ENCODE results near the gene PCDH8. TPM values are rescaled to one million over a fixed set of nuclear protein-coding genes. Genes with fewer than 3 reads are reported as not detected.

PCDH8 gene
- total and polyA plus RNA-seq, 2 of the 4 experiments (the other 2 are of a cell fraction) = not detected

- DNase-seq = no peak
- POLR2A ChIA-PET (ENCODE audit: unreplicated experiment) = no interaction called here
- Histone ChIP-seq H3K18ac (ENCODE audit: low read depth, low read length) (no peak overlapping the region), H2AFZ (replicated peaks; ENCODE audit: low read length, poor library complexity) (no peak overlapping the region), H2BK5ac (ENCODE audit: low read depth, low read length, poor library complexity, severe bottlenecking) (no peak overlapping the region), H2AK9ac (replicated peaks; ENCODE audit: low read depth, low read length, poor library complexity) (no peak overlapping the region), H3K4me2 (ENCODE audit: low read depth, low read length) (no peak overlapping the region), H3K4ac (ENCODE audit: low read depth, low read length) (no peak overlapping the region), H4K91ac (ENCODE audit: insufficient read depth, low read depth, low read length) (no peak overlapping the region), H3K9me1 (ENCODE audit: insufficient read depth, low read length) (no peaks in the 10 kb centered on the region), H3K14ac (replicated peaks; ENCODE audit: low read depth, low read length) (no peak overlapping the region), H3K9me3 (ENCODE audit: control insufficient read depth, insufficient read depth, low read length) (no peaks in the 10 kb centered on the region), H3K36me3 (ENCODE audit: control insufficient read depth, insufficient read depth, low read length) (no peaks in the 10 kb centered on the region), H3K27me3 (ENCODE audit: control insufficient read depth, insufficient read depth, low read length) (no peaks in the 10 kb centered on the region), H3K23ac (ENCODE audit: low read depth, low read length) (no peak overlapping the region), H4K20me1 (ENCODE audit: insufficient read depth, low read length) (no peaks in the 10 kb centered on the region), H3K9ac (ENCODE audit: low read depth, low read length) (no peak overlapping the region), H3K4me1 (ENCODE audit: control insufficient read depth, insufficient read depth, low read length) (no peaks in the 10 kb centered on the region), H2AK5ac (ENCODE audit: low read depth, low read length) (no peak overlapping the region), H4K5ac (ENCODE audit: low read depth, low read length) (no peak overlapping the region), H2BK15ac (ENCODE audit: low read depth, low read length) (no peak overlapping the region), H3K56ac (ENCODE audit: extremely low read depth, insufficient read depth, low read length) (no peak overlapping the region), H2BK20ac (ENCODE audit: low read depth, low read length) (no peak overlapping the region), H3K79me1 (ENCODE audit: low read depth in 1 of 2, low read length in 2 of 2) (no peaks in the 10 kb centered on the region), H2BK120ac (ENCODE audit: low read depth, low read length) (no peak overlapping the region), H3K4me3 (ENCODE audit: insufficient read depth, low read depth, low read length) (no peak overlapping the region), H3K27ac (ENCODE audit: insufficient read depth, low read length) (no peak overlapping the region), H4K8ac (ENCODE audit: low read depth in 2 of 2, low read length in 2 of 2) (no peak overlapping the region)
- intact Hi-C loops (cut with micrococcal nuclease) = no loop called here
- dilution Hi-C loops (cut with HindIII; ENCODE audit: low sequenced_read_pairs, unreplicated experiment) = no loop called here
- no TSS peak for BruUV-seq (replicated peaks)
- no CpG with 5 or more reads among the region's 3 CpGs for WGBS, 2 experiments (ENCODE audit: extremely low coverage in 2 of 2, insufficient read length in 1 of 2)
- CTCF ChIA-PET = no interaction called here
- TF ChIP-seq BHLHE40 (IDR thresholded peaks at IDR 0.05; ENCODE audit: low read depth, low read length) = no peak
- TF ChIP-seq ELK1 (IDR thresholded peaks at IDR 0.05; ENCODE audit: borderline replicate concordance, low read depth, low read length) = no peak
- TF ChIP-seq MAFK (IDR thresholded peaks at IDR 0.05; ENCODE audit: low read depth, low read length) = no peak
- TF ChIP-seq CTCF (conservative IDR thresholded peaks at IDR 0.05; ENCODE audit: low read depth, low read length) = no peak
- TF ChIP-seq RFX5 (IDR thresholded peaks at IDR 0.05; ENCODE audit: low read depth, low read length) = no peak
- TF ChIP-seq FOS (IDR thresholded peaks at IDR 0.05; ENCODE audit: low read depth, low read length) = no peak
- no peak for TF ChIP-seq CEBPB (IDR thresholded peaks at IDR 0.05; ENCODE audit: low read depth, low read length)
- no peak for TF ChIP-seq RCOR1 (IDR thresholded peaks at IDR 0.05; ENCODE audit: insufficient replicate concordance, low read length)
- in situ Hi-C loops (cut with MboI; ENCODE audit: low sequenced_read_pairs) = no loop called here
- no peak for ATAC-seq (ENCODE audit: low read depth)
Observed at GRCh38 chr13:52804202-52804641, 44.2 kb downstream of the PCDH8 start.
